HCT116 (cell line): Measurements from ENCODE around the gene CRHBP. TPM values are rescaled to one million over a fixed set of nuclear protein-coding genes. Genes with fewer than 3 reads are reported as not detected.

Experiments used
- ATAC-seq: fragments of 200-7000 bp; cut with Tn5 transposase; 2 replicates; pipeline ENCODE4 v1.9.1; 2020; ENCODE audit warnings: mild to moderate bottlenecking, moderate library complexity
- BruUV-seq: library from RNA; stranded (reverse); fragments of 400-500 nt; replicated peaks from 2 replicates; lab custom pipeline; 2021; lab: Mats Ljungman, UMichigan
- CTCF ChIA-PET: fragments of 300-600 bp; sonication (Branson Sonifier 250); formaldehyde crosslinking; loops from one replicate; lab custom pipeline; 2021; ENCODE audit warnings: antibody characterized with exemption; lab: Charles Lee
- POLR2A ChIA-PET: fragments of 300-600, 350-600 bp; sonication (Branson Sonifier 250); formaldehyde crosslinking; loops from one replicate; lab custom pipeline; 2021; ENCODE audit warnings: antibody characterized with exemption; lab: Charles Lee
- RAD21 ChIA-PET, 2 experiments: fragments of 300-600 bp; sonication (Branson Sonifier 250); formaldehyde crosslinking; loops; one replicate each; lab custom pipeline; 2023; ENCODE audit warnings: low total read pairs in 2 of 2; ENCODE audit not compliant: uncharacterized antibody in 2 of 2, unreplicated experiment in 2 of 2, low non-redundant PET in 1 of 2; lab: Charles Lee
- DNase-seq: peaks from one replicate; pipeline ENCODE4 v3.0.0-alpha.2; 2010; ENCODE audit warnings: low read depth, low spot score
- H2AFZ ChIP-seq: fragments of 200-600 bp; shearing (Covaris generic), sonication (generic); 2 replicates; pipeline ENCODE4 v1.6.1; 2017; ENCODE audit warnings: low read depth, mixed run types, mixed read lengths, antibody characterized with exemption, low read length; ENCODE audit not compliant: poor library complexity, severe bottlenecking
- H3K27ac ChIP-seq: 2 replicates; pipeline ENCODE4 v1.5.1; 2012; ENCODE audit warnings: low read depth, low read length
- H3K27me3 ChIP-seq: fragments of 200-600 bp; sonication (generic); 2 replicates; pipeline ENCODE4 v1.6.1; 2016; ENCODE audit warnings: mixed run types, low read length, mixed read lengths; ENCODE audit not compliant: insufficient read depth
- H3K36me3 ChIP-seq, 2 experiments: fragments of 200-500 bp in 1 of 2; fragments of 200-600 bp in 1 of 2; sonication (Bioruptor generic) in 1 of 2; sonication (generic) in 1 of 2; 2 replicates each; pipeline versions ENCODE4 v1.5.1 to v1.6.1; 2014 to 2016; ENCODE audit warnings: low read length in 2 of 2, inconsistent platforms in 1 of 2, mixed read lengths in 1 of 2, mixed run types in 1 of 2; ENCODE audit not compliant: insufficient read depth in 2 of 2, control insufficient read depth in 1 of 2
- H3K4me1 ChIP-seq, 2 experiments: fragments of 200-600 bp in 1 of 2; sonication (generic) in 1 of 2; 2 replicates each; pipeline versions ENCODE4 v1.5.1 to v1.6.1; 2012 to 2017; ENCODE audit warnings: low read length in 2 of 2, inconsistent platforms in 1 of 2, mild to moderate bottlenecking in 1 of 2, mixed read lengths in 1 of 2, mixed run types in 1 of 2, moderate library complexity in 1 of 2; ENCODE audit not compliant: insufficient read depth in 2 of 2, control insufficient read depth in 1 of 2
- H3K4me2 ChIP-seq: fragments of 200-600 bp; sonication (generic); 2 replicates; pipeline ENCODE4 v1.6.1; 2017; ENCODE audit warnings: mixed run types, low read length, mixed read lengths
- H3K4me3 ChIP-seq, 2 experiments: fragments of 200-600 bp in 1 of 2; sonication (generic) in 1 of 2; replicated peaks in 1 of 2; 2 replicates each; pipeline ENCODE4 v1.5.1; 2011 to 2016; ENCODE audit warnings: low read length in 2 of 2, control low read depth in 1 of 2, low read depth in 1 of 2, mild to moderate bottlenecking in 1 of 2, mixed read lengths in 1 of 2, mixed run types in 1 of 2
- H3K79me2 ChIP-seq: fragments of 200-600 bp; sonication (generic); 2 replicates; pipeline ENCODE4 v1.6.1; 2017; ENCODE audit warnings: mild to moderate bottlenecking, mixed run types, low read length, moderate library complexity, mixed read lengths; ENCODE audit not compliant: insufficient read depth
- H3K9ac ChIP-seq: fragments of 200-600 bp; sonication (generic); 2 replicates; pipeline ENCODE4 v1.6.1; 2016; ENCODE audit warnings: low read length, mixed read lengths
- H3K9me2 ChIP-seq: fragments of 200-600 bp; sonication (generic), shearing (Covaris generic); 2 replicates; pipeline ENCODE4 v1.6.1; 2017; ENCODE audit warnings: mixed run types, mild to moderate bottlenecking, moderate library complexity; ENCODE audit not compliant: insufficient read depth
- H3K9me3 ChIP-seq, 2 experiments: fragments of 200-500 bp in 1 of 2; fragments of 200-600 bp in 1 of 2; sonication (Bioruptor generic) in 1 of 2; sonication (generic) in 1 of 2; 2 replicates each; pipeline ENCODE4 v1.6.1; 2014 to 2017; ENCODE audit warnings: low read length in 2 of 2, mixed read lengths in 2 of 2, inconsistent platforms in 1 of 2, low read depth in 1 of 2, mild to moderate bottlenecking in 1 of 2, mixed run types in 1 of 2, moderate library complexity in 1 of 2; ENCODE audit not compliant: control insufficient read depth in 1 of 2, insufficient read depth in 1 of 2
- H4K20me1 ChIP-seq: fragments of 200-600 bp; sonication (generic), shearing (Covaris generic); 2 replicates; pipeline ENCODE4 v1.6.1; 2017; ENCODE audit warnings: mixed run types, mild to moderate bottlenecking, moderate library complexity; ENCODE audit not compliant: insufficient read depth
- CBX3 ChIP-seq: IDR thresholded peaks from 2 replicates; pipeline ENCODE4 v1.6.1; 2012; ENCODE audit warnings: low read depth
- EGR1 ChIP-seq: IDR thresholded peaks from 2 replicates; pipeline ENCODE4 v1.6.1; 2012; ENCODE audit warnings: low read depth
- EZH2 ChIP-seq: fragments of 200-600 bp; sonication (generic); IDR thresholded peaks from 2 replicates; pipeline ENCODE4 v1.6.1; 2017; ENCODE audit warnings: antibody characterized with exemption, mixed run types
- EZH2phosphoT487 ChIP-seq: fragments of 200-600 bp; IDR thresholded peaks from 2 replicates; pipeline ENCODE4 v1.6.1; 2018; ENCODE audit warnings: antibody characterized with exemption, borderline replicate concordance
- POLR2A ChIP-seq: IDR thresholded peaks from 2 replicates; pipeline ENCODE4 v1.7.0; 2011; ENCODE audit warnings: borderline replicate concordance; ENCODE audit not compliant: insufficient read depth, insufficient read length; ENCODE audit errors: extremely low read depth
- POLR2AphosphoS5 ChIP-seq: IDR thresholded peaks from 2 replicates; pipeline ENCODE4 v1.6.1; 2011; ENCODE audit warnings: mild to moderate bottlenecking, low read depth, low read length, moderate library complexity
- SIN3A ChIP-seq: IDR thresholded peaks from 2 replicates; pipeline ENCODE4 v1.6.1; 2012; ENCODE audit warnings: low read depth
- SP1 ChIP-seq: IDR thresholded peaks from 2 replicates; pipeline ENCODE4 v1.6.1; 2012; ENCODE audit warnings: low read depth
- TCF7L2 ChIP-seq: IDR thresholded peaks from 2 replicates; pipeline ENCODE4 v1.7.0; 2011; ENCODE audit warnings: borderline replicate concordance, inconsistent platforms; ENCODE audit not compliant: insufficient read depth, insufficient read length; ENCODE audit errors: extremely low read depth
- ZFX ChIP-seq: fragments of 450-650 bp; IDR thresholded peaks from 2 replicates; pipeline ENCODE4 v1.6.1; 2017
- ZNF274 ChIP-seq: fragments of 200-500 bp; sonication (Bioruptor generic); IDR thresholded peaks from 2 replicates; pipeline ENCODE4 v1.6.1; 2014; ENCODE audit warnings: mild to moderate bottlenecking, low read depth, low read length, inconsistent platforms
- intact Hi-C: fragments of 100-400 bp; cut with micrococcal nuclease; formaldehyde crosslinking; loops from 2 replicates; pipeline ENCODE4 v1.10.0; 2022
- total RNA-seq: library from RNA; stranded (reverse); gene quantifications from one replicate; pipeline ENCODE4 v1.2.1, GENCODE V29; 2021; ENCODE audit not compliant: unreplicated experiment
- TF ChIP-seq, protein P1 (sequence below), 3 experiments: fragments of 200-600 bp in 1 of 3; sonication (generic) in 1 of 3; IDR thresholded peaks in 2 of 3; conservative IDR thresholded peaks in 1 of 3; 2 replicates each; pipeline ENCODE4 v1.5.1; 2012 to 2017; ENCODE audit warnings: low read depth in 2 of 3, low read length in 2 of 3, antibody characterized with exemption in 1 of 3, borderline replicate concordance in 1 of 3, control low read depth in 1 of 3, mild to moderate bottlenecking in 1 of 3, mixed read lengths in 1 of 3, mixed run types in 1 of 3, moderate library complexity in 1 of 3; ENCODE audit not compliant: insufficient read depth in 1 of 3
- TF ChIP-seq, protein P2 (sequence below): IDR thresholded peaks from 2 replicates; pipeline ENCODE4 v1.6.1; 2011; ENCODE audit warnings: mild to moderate bottlenecking, low read length, moderate library complexity; ENCODE audit not compliant: insufficient replicate concordance; ENCODE audit errors: extremely low read depth
- TF ChIP-seq, protein P3 (sequence below): IDR thresholded peaks from 2 replicates; pipeline ENCODE4 v1.6.1; 2012

CRHBP gene
- total RNA-seq, 1 experiment from 2014 or later, result not detected

DNA sequence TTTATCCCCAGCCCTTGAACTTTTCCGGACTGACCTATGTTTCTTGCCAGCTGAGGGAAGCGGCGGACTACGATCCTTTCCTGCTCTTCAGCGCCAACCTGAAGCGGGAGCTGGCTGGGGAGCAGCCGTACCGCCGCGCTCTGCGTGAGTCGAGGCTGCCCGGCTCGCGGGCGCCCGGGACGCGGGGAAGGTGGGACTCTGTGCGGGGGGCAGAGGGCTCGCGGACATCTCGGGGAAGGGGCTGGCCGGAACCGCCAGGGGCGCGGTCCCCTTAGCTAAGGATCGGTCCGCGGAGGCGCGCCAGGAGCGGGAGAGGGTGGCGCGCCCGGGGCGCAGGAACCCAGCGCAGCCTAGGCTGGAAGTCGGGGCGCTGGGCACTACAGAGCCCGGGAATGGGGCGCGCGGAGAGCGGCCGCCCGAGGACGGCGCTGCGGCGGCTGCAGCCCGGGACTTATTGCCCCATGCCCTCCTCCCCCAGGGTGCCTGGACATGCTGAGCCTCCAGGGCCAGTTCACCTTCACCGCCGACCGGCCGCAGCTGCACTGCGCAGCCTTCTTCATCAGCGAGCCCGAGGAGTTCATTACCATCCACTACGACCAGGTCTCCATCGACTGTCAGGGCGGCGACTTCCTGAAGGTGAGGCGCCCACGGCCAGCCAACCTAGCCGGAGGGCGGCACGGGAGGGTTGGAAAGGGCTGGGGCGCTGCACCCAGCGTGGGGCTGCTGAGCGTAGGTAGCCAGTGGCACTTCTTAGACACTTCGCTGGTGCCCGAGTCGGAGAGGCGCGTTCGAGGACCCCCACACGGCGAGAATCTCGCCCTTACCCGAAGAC is 922 bp downstream of the CRHBP start:
- no peaks in the 10 kb centered on the region for H3K36me3 ChIP-seq
- H3K4me3 ChIP-seq, result no peak overlapping the region
- H3K27me3 ChIP-seq, result no peaks in the 10 kb centered on the region
- POLR2A ChIA-PET, result no interaction called here
- TF ChIP-seq, protein P1, sequence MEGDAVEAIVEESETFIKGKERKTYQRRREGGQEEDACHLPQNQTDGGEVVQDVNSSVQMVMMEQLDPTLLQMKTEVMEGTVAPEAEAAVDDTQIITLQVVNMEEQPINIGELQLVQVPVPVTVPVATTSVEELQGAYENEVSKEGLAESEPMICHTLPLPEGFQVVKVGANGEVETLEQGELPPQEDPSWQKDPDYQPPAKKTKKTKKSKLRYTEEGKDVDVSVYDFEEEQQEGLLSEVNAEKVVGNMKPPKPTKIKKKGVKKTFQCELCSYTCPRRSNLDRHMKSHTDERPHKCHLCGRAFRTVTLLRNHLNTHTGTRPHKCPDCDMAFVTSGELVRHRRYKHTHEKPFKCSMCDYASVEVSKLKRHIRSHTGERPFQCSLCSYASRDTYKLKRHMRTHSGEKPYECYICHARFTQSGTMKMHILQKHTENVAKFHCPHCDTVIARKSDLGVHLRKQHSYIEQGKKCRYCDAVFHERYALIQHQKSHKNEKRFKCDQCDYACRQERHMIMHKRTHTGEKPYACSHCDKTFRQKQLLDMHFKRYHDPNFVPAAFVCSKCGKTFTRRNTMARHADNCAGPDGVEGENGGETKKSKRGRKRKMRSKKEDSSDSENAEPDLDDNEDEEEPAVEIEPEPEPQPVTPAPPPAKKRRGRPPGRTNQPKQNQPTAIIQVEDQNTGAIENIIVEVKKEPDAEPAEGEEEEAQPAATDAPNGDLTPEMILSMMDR (IDR thresholded peaks at IDR 0.05 in 2 of 3, conservative IDR thresholded peaks at IDR 0.05 in 1 of 3; ENCODE audit: borderline replicate concordance in 1 of 3, insufficient read depth in 1 of 3, low read depth in 2 of 3, low read length in 2 of 3), result no peak
- no peak for TF ChIP-seq SP1
- no peak for TF ChIP-seq CBX3
- TF ChIP-seq POLR2AphosphoS5, result no peak
- TF ChIP-seq POLR2A, result no peak
- TF ChIP-seq SIN3A, result no peak
- no peak for TF ChIP-seq TCF7L2
- no peak for TF ChIP-seq ZNF274
- no peak for TF ChIP-seq ZFX
- TF ChIP-seq, protein P2, sequence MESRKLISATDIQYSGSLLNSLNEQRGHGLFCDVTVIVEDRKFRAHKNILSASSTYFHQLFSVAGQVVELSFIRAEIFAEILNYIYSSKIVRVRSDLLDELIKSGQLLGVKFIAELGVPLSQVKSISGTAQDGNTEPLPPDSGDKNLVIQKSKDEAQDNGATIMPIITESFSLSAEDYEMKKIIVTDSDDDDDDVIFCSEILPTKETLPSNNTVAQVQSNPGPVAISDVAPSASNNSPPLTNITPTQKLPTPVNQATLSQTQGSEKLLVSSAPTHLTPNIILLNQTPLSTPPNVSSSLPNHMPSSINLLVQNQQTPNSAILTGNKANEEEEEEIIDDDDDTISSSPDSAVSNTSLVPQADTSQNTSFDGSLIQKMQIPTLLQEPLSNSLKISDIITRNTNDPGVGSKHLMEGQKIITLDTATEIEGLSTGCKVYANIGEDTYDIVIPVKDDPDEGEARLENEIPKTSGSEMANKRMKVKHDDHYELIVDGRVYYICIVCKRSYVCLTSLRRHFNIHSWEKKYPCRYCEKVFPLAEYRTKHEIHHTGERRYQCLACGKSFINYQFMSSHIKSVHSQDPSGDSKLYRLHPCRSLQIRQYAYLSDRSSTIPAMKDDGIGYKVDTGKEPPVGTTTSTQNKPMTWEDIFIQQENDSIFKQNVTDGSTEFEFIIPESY, result no peak
- no peak for TF ChIP-seq EZH2
- TF ChIP-seq, protein P3, sequence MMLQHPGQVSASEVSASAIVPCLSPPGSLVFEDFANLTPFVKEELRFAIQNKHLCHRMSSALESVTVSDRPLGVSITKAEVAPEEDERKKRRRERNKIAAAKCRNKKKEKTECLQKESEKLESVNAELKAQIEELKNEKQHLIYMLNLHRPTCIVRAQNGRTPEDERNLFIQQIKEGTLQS, result no peak
- no peak for TF ChIP-seq EGR1
- TF ChIP-seq EZH2phosphoT487, result no peak
- TF ChIP-seq, all 23 proteins: peak for 0
- Histone ChIP-seq H4K20me1 (no peaks in the 10 kb centered on the region), H3K9ac (no peak overlapping the region), H3K27ac (no peak overlapping the region), H3K9me3 (no peaks in the 10 kb centered on the region), H2AFZ (no peak overlapping the region), H3K9me2 (no peaks in the 10 kb centered on the region), H3K79me2 (no peaks in the 10 kb centered on the region), H3K4me1 (no peaks in the 10 kb centered on the region), H3K4me2 (no peak overlapping the region)
- ChIA-PET CTCF (no interaction called here), RAD21 (no interaction called here)
- DNase-seq, result no peak
- no TSS peak for BruUV-seq
- intact Hi-C loops, result no loop called here
- ATAC-seq, result no peak
